Neural cell (in vitro differentiated cells): Measurements from ENCODE around the gene PTPDC1. TPM values are rescaled to one million over a fixed set of nuclear protein-coding genes. Genes with fewer than 3 reads are reported as not detected.

ENCODE experiments used
- H2AFZ ChIP-seq: fragments of 200-600, 300-800 bp; sonication (generic), shearing (Covaris generic); 2 replicates; pipeline ENCODE4 v1.6.0; 2014; ENCODE audit warnings: low read depth, mild to moderate bottlenecking, antibody characterized with exemption, low read length, moderate library complexity
- H3F3A ChIP-seq: fragments of 200-600 bp; shearing (Covaris generic); 2 replicates; pipeline ENCODE4 v1.6.1; 2016; ENCODE audit warnings: mild to moderate bottlenecking, moderate library complexity, mixed read lengths, antibody characterized with exemption, low read length; ENCODE audit not compliant: insufficient read depth, poor library complexity, severe bottlenecking
- H3K27ac ChIP-seq: fragments of 200-600, 300-800 bp; sonication (generic), shearing (Covaris generic); 2 replicates; pipeline ENCODE4 v1.5.1; 2014; ENCODE audit warnings: mild to moderate bottlenecking, low read length, moderate library complexity
- H3K27me3 ChIP-seq: fragments of 300-800, 200-600 bp; sonication (generic), shearing (Covaris generic); 2 replicates; pipeline ENCODE4 v1.6.0; 2014; ENCODE audit warnings: mild to moderate bottlenecking, low read depth, low read length, moderate library complexity; ENCODE audit not compliant: insufficient read depth
- H3K36me3 ChIP-seq: fragments of 300-800, 200-600 bp; sonication (generic), shearing (Covaris generic); 2 replicates; pipeline ENCODE4 v1.5.1; 2014; ENCODE audit warnings: mild to moderate bottlenecking, antibody characterized with exemption, low read length, moderate library complexity; ENCODE audit not compliant: insufficient read depth
- H3K4me2 ChIP-seq: fragments of 300-800, 200-600 bp; sonication (generic), shearing (Covaris generic); 2 replicates; pipeline ENCODE4 v1.6.0; 2014; ENCODE audit warnings: mild to moderate bottlenecking, low read length
- H3K4me3 ChIP-seq: fragments of 300-800, 200-600 bp; sonication (generic), shearing (Covaris generic); 2 replicates; pipeline ENCODE4 v1.5.1; 2014; ENCODE audit warnings: mild to moderate bottlenecking, low read length, moderate library complexity
- H3K79me2 ChIP-seq: fragments of 200-600 bp; shearing (Covaris generic); replicated peaks from 2 replicates; pipeline ENCODE4 v1.6.0; 2014; ENCODE audit warnings: mild to moderate bottlenecking, low read length, moderate library complexity; ENCODE audit not compliant: insufficient read depth
- H3K9ac ChIP-seq: fragments of 300-800, 200-600 bp; sonication (generic), shearing (Covaris generic); 2 replicates; pipeline ENCODE4 v1.6.1; 2016; ENCODE audit warnings: mild to moderate bottlenecking, low read length, mixed read lengths
- H3K9me2 ChIP-seq: fragments of 200-600 bp; shearing (Covaris generic); 2 replicates; pipeline ENCODE4 v1.6.1; 2016; ENCODE audit warnings: mild to moderate bottlenecking, low read length, mixed read lengths; ENCODE audit not compliant: insufficient read depth
- H3K9me3 ChIP-seq: fragments of 200-600, 300-800 bp; sonication (generic), shearing (Covaris generic); 2 replicates; pipeline ENCODE4 v1.6.1; 2016; ENCODE audit warnings: mild to moderate bottlenecking, mixed run types, low read length, moderate library complexity, mixed read lengths
- H4K20me1 ChIP-seq: fragments of 200-600 bp; shearing (Covaris generic); 2 replicates; pipeline ENCODE4 v1.6.1; 2016; ENCODE audit warnings: mild to moderate bottlenecking, mixed run types; ENCODE audit not compliant: insufficient read depth
- EP300 ChIP-seq: fragments of 450-650 bp; conservative IDR thresholded peaks from 2 replicates; pipeline ENCODE4 v1.6.1; 2014; ENCODE audit warnings: antibody characterized with exemption, mild to moderate bottlenecking, moderate library complexity; ENCODE audit not compliant: poor library complexity, severe bottlenecking
- EZH2 ChIP-seq: fragments of 200-600, 300-800 bp; shearing (Covaris generic), sonication (generic); IDR thresholded peaks from 2 replicates; pipeline ENCODE4 v1.6.1; 2014; ENCODE audit warnings: antibody characterized with exemption, low read length, borderline replicate concordance, mild to moderate bottlenecking; ENCODE audit not compliant: insufficient read depth, poor library complexity, severe bottlenecking
- MXI1 ChIP-seq: fragments of 450-650 bp; conservative IDR thresholded peaks from 2 replicates; pipeline ENCODE4 v1.6.1; 2014; ENCODE audit warnings: antibody characterized with exemption, mild to moderate bottlenecking; ENCODE audit not compliant: poor library complexity, severe bottlenecking
- POLR2AphosphoS5 ChIP-seq: IDR thresholded peaks from 2 replicates; pipeline ENCODE4 v1.6.1; 2012
- RAD21 ChIP-seq: fragments of 450-650 bp; conservative IDR thresholded peaks from 2 replicates; pipeline ENCODE4 v1.6.1; 2014; ENCODE audit warnings: antibody characterized with exemption, mild to moderate bottlenecking, moderate library complexity
- REST ChIP-seq: IDR thresholded peaks from 2 replicates; pipeline ENCODE4 v1.6.1; 2012; ENCODE audit warnings: borderline replicate concordance
- SMC3 ChIP-seq: fragments of 450-650 bp; conservative IDR thresholded peaks from 2 replicates; pipeline ENCODE4 v1.6.1; 2014; ENCODE audit warnings: antibody characterized with exemption, mild to moderate bottlenecking, moderate library complexity; ENCODE audit not compliant: poor library complexity
- TAF1 ChIP-seq: IDR thresholded peaks from 2 replicates; pipeline ENCODE4 v1.6.1; 2012; ENCODE audit warnings: low read depth
- polyA plus RNA-seq: library from polyadenylated mRNA; depleted of rRNA; stranded (reverse); fragments of >200 nt; gene quantifications from 2 replicates; pipeline ENCODE4 v1.2.3, GENCODE V29; 2014
- TF ChIP-seq, protein P1 (sequence below): fragments of 450-650 bp; IDR thresholded peaks from 2 replicates; pipeline ENCODE4 v1.5.1; 2014; ENCODE audit warnings: antibody characterized with exemption, mild to moderate bottlenecking, moderate library complexity; ENCODE audit not compliant: poor library complexity, severe bottlenecking

Gene PTPDC1
- polyA plus RNA-seq, 1 donor from 2014 or later = 23.7 TPM

DNA sequence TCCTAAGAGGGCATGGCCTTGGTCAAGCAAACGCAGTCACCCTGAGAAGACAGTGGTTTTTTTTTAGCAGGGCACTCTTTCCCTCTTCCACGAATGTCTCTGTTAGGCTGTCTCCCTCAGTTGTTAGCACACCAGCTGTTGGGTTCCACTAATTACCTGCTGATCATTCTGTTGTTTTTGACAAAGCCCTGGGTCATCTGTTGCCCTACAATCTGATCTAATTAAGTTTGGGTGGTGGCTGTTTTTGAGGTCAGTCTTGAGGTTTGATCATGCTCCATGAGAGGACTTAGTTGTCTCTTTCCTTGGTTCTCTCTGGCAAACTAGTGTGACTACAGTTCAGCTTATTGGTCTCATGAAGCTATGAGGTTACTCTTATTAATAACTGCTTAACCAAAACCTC, 5.0 kb upstream of the PTPDC1 start:
- Histone ChIP-seq H3K27me3 (no peaks in the 10 kb centered on the region), H4K20me1 (no peaks in the 10 kb centered on the region), H3K4me2 (no peak overlapping the region), H3K27ac (no peak overlapping the region), H2AFZ (no peak overlapping the region), H3F3A (no peaks in the 10 kb centered on the region), H3K4me3 (no peak overlapping the region), H3K36me3 (no peaks in the 10 kb centered on the region), H3K79me2 (no peaks in the 10 kb centered on the region), H3K9me2 (no peaks in the 10 kb centered on the region), H3K9ac (no peak overlapping the region), H3K9me3 (no peaks in the 10 kb centered on the region)
- TF ChIP-seq, protein P1, sequence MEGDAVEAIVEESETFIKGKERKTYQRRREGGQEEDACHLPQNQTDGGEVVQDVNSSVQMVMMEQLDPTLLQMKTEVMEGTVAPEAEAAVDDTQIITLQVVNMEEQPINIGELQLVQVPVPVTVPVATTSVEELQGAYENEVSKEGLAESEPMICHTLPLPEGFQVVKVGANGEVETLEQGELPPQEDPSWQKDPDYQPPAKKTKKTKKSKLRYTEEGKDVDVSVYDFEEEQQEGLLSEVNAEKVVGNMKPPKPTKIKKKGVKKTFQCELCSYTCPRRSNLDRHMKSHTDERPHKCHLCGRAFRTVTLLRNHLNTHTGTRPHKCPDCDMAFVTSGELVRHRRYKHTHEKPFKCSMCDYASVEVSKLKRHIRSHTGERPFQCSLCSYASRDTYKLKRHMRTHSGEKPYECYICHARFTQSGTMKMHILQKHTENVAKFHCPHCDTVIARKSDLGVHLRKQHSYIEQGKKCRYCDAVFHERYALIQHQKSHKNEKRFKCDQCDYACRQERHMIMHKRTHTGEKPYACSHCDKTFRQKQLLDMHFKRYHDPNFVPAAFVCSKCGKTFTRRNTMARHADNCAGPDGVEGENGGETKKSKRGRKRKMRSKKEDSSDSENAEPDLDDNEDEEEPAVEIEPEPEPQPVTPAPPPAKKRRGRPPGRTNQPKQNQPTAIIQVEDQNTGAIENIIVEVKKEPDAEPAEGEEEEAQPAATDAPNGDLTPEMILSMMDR = no peak
- TF ChIP-seq RAD21 (no peak), SMC3 (no peak), TAF1 (no peak), EZH2 (no peak), POLR2AphosphoS5 (no peak), EP300 (no peak), MXI1 (no peak), REST (no peak)

DNA sequence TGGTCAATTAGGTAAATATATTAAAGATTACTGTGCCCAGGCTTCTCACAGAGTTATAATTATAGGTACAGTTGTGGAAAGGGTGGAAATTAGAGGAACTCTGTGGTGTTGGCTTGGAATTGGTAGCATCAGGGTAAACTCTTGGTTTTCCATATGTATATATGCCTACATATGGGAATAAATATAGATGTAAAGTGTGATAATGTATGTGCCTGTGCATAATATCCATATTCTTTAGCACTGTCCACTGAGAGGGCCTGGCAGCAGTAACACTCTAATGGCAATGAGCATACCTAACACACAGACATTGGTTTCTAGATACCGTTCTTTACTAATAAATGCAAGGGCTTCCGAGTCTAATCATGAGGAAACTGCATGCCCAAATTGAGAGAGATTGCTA, 4.0 kb upstream of the PTPDC1 start:
- H3K36me3 ChIP-seq = no peaks in the 10 kb centered on the region
- H3K27me3 ChIP-seq = no peaks in the 10 kb centered on the region
- no peaks in the 10 kb centered on the region for H3F3A ChIP-seq
- no peak for TF ChIP-seq MXI1
- no peak for TF ChIP-seq RAD21
- no peak for TF ChIP-seq REST
- no peak for TF ChIP-seq EP300
- TF ChIP-seq, protein P1 = no peak
- no peak for TF ChIP-seq SMC3
- no peak for TF ChIP-seq EZH2
- no peaks in the 10 kb centered on the region for H4K20me1 ChIP-seq
- no peak overlapping the region for H2AFZ ChIP-seq
- H3K27ac ChIP-seq = no peak overlapping the region
- no peaks in the 10 kb centered on the region for H3K9me2 ChIP-seq
- no peak overlapping the region for H3K9ac ChIP-seq
- H3K9me3 ChIP-seq = no peaks in the 10 kb centered on the region
- H3K4me2 ChIP-seq = no peak overlapping the region
- H3K4me3 ChIP-seq = no peak overlapping the region
- no peaks in the 10 kb centered on the region for H3K79me2 ChIP-seq
